Liver (tissue), 9 donors: Measurements from ENCODE around the gene SH3PXD2B. TPM values are rescaled to one million over a fixed set of nuclear protein-coding genes. Genes with fewer than 3 reads are reported as not detected.

Experiments
- DNase-seq: peaks from one replicate; pipeline ENCODE4 v3.0.0-alpha.2; 2017; ENCODE audit warnings: low spot score
- H3K27ac ChIP-seq, 2 donors: one replicate each; pipeline ENCODE4 v1.7.0; 2013; ENCODE audit warnings: inconsistent platforms in 2 of 2, low read length in 2 of 2, control low read depth in 1 of 2, low read depth in 1 of 2, mild to moderate bottlenecking in 1 of 2
- H3K27me3 ChIP-seq, 4 donors: one replicate each; pipeline versions ENCODE4 v1.6.1 to v1.7.0; 2013; ENCODE audit warnings: low read length in 3 of 4, inconsistent platforms in 1 of 4, mild to moderate bottlenecking in 1 of 4, moderate library complexity in 1 of 4; ENCODE audit not compliant: control insufficient read depth in 4 of 4, insufficient read depth in 4 of 4
- H3K36me3 ChIP-seq, 4 donors: one replicate each; pipeline versions ENCODE4 v1.6.1 to v1.7.0; 2013; ENCODE audit warnings: low read length in 3 of 4, mild to moderate bottlenecking in 3 of 4, low read depth in 1 of 4, moderate library complexity in 1 of 4; ENCODE audit not compliant: control insufficient read depth in 4 of 4, insufficient read depth in 3 of 4
- H3K4me1 ChIP-seq, 4 donors: one replicate each; pipeline versions ENCODE4 v1.6.1 to v1.7.0; 2013; ENCODE audit warnings: low read length in 3 of 4, mild to moderate bottlenecking in 3 of 4, moderate library complexity in 1 of 4; ENCODE audit not compliant: control insufficient read depth in 4 of 4, insufficient read depth in 4 of 4
- H3K4me3 ChIP-seq, 3 donors: one replicate each; pipeline versions ENCODE4 v1.6.1 to v1.7.0; 2013; ENCODE audit warnings: low read length in 3 of 3, control low read depth in 1 of 3, low read depth in 1 of 3, mild to moderate bottlenecking in 1 of 3
- H3K9ac ChIP-seq, 2 donors: one replicate each; pipeline ENCODE4 v1.7.0; 2013; ENCODE audit warnings: low read length in 2 of 2, mild to moderate bottlenecking in 2 of 2, moderate library complexity in 2 of 2, control low read depth in 1 of 2, low read depth in 1 of 2
- H3K9me3 ChIP-seq, 4 donors: one replicate each; pipeline versions ENCODE4 v1.6.1 to v1.7.0; 2013; ENCODE audit warnings: low read length in 3 of 4; ENCODE audit not compliant: control insufficient read depth in 4 of 4
- ATF3 ChIP-seq: IDR thresholded peaks from 2 replicates; pipeline ENCODE4 v1.6.1; 2016; ENCODE audit warnings: antibody characterized with exemption
- CTCF ChIP-seq: fragments of 150-350 bp; IDR thresholded peaks from 2 replicates; pipeline ENCODE4 v1.5.1; 2017; ENCODE audit warnings: improper control_type of control experiment, low read depth, low read length; ENCODE audit not compliant: missing input control
- EGR1 ChIP-seq, 2 donors: IDR thresholded peaks; 2 replicates each; pipeline ENCODE4 v1.6.1; 2016 to 2018; ENCODE audit warnings: antibody characterized with exemption in 2 of 2, low read depth in 2 of 2
- FOXA1 ChIP-seq: IDR thresholded peaks from 2 replicates; pipeline ENCODE4 v1.6.1; 2016; ENCODE audit warnings: antibody characterized with exemption
- FOXA2 ChIP-seq: IDR thresholded peaks from 2 replicates; pipeline ENCODE4 v1.6.1; 2016; ENCODE audit warnings: antibody characterized with exemption
- GABPA ChIP-seq, 2 donors: IDR thresholded peaks in 1 of 2; conservative IDR thresholded peaks in 1 of 2; 2 replicates each; pipeline ENCODE4 v1.6.1; 2016; ENCODE audit warnings: antibody characterized with exemption in 2 of 2, mild to moderate bottlenecking in 1 of 2, moderate library complexity in 1 of 2
- HNF4A ChIP-seq, 2 donors: conservative IDR thresholded peaks; 2 replicates each; pipeline ENCODE4 v1.6.1; 2016; ENCODE audit warnings: antibody characterized with exemption in 2 of 2, mild to moderate bottlenecking in 2 of 2
- HNF4G ChIP-seq: IDR thresholded peaks from 2 replicates; pipeline ENCODE4 v1.6.1; 2016; ENCODE audit warnings: antibody characterized with exemption
- JUND ChIP-seq, 2 donors: IDR thresholded peaks; 2 replicates each; pipeline ENCODE4 v1.6.1; 2016; ENCODE audit warnings: antibody characterized with exemption in 2 of 2
- MAX ChIP-seq: IDR thresholded peaks from 2 replicates; pipeline ENCODE4 v1.6.1; 2016; ENCODE audit warnings: antibody characterized with exemption
- NR2F2 ChIP-seq: IDR thresholded peaks from 2 replicates; pipeline ENCODE4 v1.6.1; 2016; ENCODE audit warnings: antibody characterized with exemption
- RAD21 ChIP-seq, 2 donors: IDR thresholded peaks; 2 replicates each; pipeline ENCODE4 v1.6.1; 2016; ENCODE audit warnings: antibody characterized with exemption in 2 of 2, mild to moderate bottlenecking in 2 of 2
- REST ChIP-seq: IDR thresholded peaks from 2 replicates; pipeline ENCODE4 v1.6.1; 2016; ENCODE audit warnings: antibody characterized with exemption, mild to moderate bottlenecking
- RXRA ChIP-seq, 2 donors: IDR thresholded peaks; 2 replicates each; pipeline ENCODE4 v1.6.1; 2017 to 2018; ENCODE audit warnings: antibody characterized with exemption in 2 of 2, mild to moderate bottlenecking in 1 of 2
- SP1 ChIP-seq: IDR thresholded peaks from 2 replicates; pipeline ENCODE4 v1.6.1; 2018; ENCODE audit warnings: antibody characterized with exemption, mild to moderate bottlenecking
- TAF1 ChIP-seq: conservative IDR thresholded peaks from 2 replicates; pipeline ENCODE4 v1.6.1; 2016; ENCODE audit warnings: antibody characterized with exemption, mild to moderate bottlenecking
- YY1 ChIP-seq: IDR thresholded peaks from 2 replicates; pipeline ENCODE4 v1.6.1; 2016; ENCODE audit warnings: antibody characterized with exemption, mild to moderate bottlenecking
- ZBTB33 ChIP-seq: IDR thresholded peaks from 2 replicates; pipeline ENCODE4 v1.6.1; 2016; ENCODE audit warnings: antibody characterized with exemption
- WGBS: extraction: QIAGEN DNeasy Blood & Tissue Kit; methylation state at CpG from one replicate; pipeline ENCODE4 v1.1.7; 2013; 5-methylcytosine and 5-hydroxymethylcytosine counted together
- polyA plus RNA-seq, 2 donors: library from polyadenylated mRNA; stranded (reverse) in 1 of 2; unstranded in 1 of 2; fragments of 200-250 nt in 1 of 2; fragments of >200 nt in 1 of 2; fragmentation: Nextera tagmentation in 1 of 2; extraction: Ambion mirVana in 1 of 2; gene quantifications; one replicate each; pipeline versions ENCODE4 v1.2.1 to v1.2.3, GENCODE V29; 2013 to 2015
- total RNA-seq, 2 donors: library from RNA; depleted of rRNA; stranded (reverse); fragments of >200 nt; gene quantifications; one replicate each; pipeline ENCODE4 v1.2.3, GENCODE V29; 2014
- donor health status: healthy.
- donor health status: healthy.
- donor health status: healthy.
- donor health status: healthy.
- donor health status: healthy.

Gene SH3PXD2B
- total and polyA plus RNA-seq, 4 donors, result 1.1 to 3.3 (median 2.2) TPM

- no peak for DNase-seq
- no peak for TF ChIP-seq NR2F2
- no peak for TF ChIP-seq RAD21 (IDR thresholded peaks at IDR 0.05)
- TF ChIP-seq MAX, result no peak
- no peak for TF ChIP-seq HNF4G
- no peak for TF ChIP-seq HNF4A (conservative IDR thresholded peaks at IDR 0.05)
- no peak for TF ChIP-seq SP1
- no peak for TF ChIP-seq TAF1
- TF ChIP-seq CTCF, result no peak
- TF ChIP-seq ATF3, result no peak
- TF ChIP-seq EGR1 (IDR thresholded peaks at IDR 0.05; ENCODE audit: low read depth in 2 of 2), result no peak
- TF ChIP-seq YY1, result no peak
- no peak for TF ChIP-seq JUND (IDR thresholded peaks at IDR 0.05)
- no peak for TF ChIP-seq GABPA (IDR thresholded peaks at IDR 0.05 in 1 of 2, conservative IDR thresholded peaks at IDR 0.05 in 1 of 2)
- TF ChIP-seq FOXA1, result no peak
- TF ChIP-seq FOXA2, result no peak
- no peak for TF ChIP-seq REST
- H3K36me3 ChIP-seq, result no peaks in the 10 kb centered on the region
- H3K27me3 ChIP-seq, result no peaks in the 10 kb centered on the region
- H3K9ac ChIP-seq, result no peak overlapping the region
- H3K9me3 ChIP-seq, result no peaks in the 10 kb centered on the region
- H3K27ac ChIP-seq, result no peak overlapping the region
- no peak overlapping the region for H3K4me3 ChIP-seq
- H3K4me1 ChIP-seq, result no peaks in the 10 kb centered on the region
- WGBS, result 94% methylated on average over 4 of the region's 4 CpGs
These were observed 49.6 kb downstream of the SH3PXD2B start for GRCh38 chr5:172404746-172405145.

GRCh38 chr5:172403817-172404216 lies 50.5 kb downstream of the SH3PXD2B start:
- Histone ChIP-seq H3K36me3 (no peaks in the 10 kb centered on the region), H3K4me1 (no peaks in the 10 kb centered on the region), H3K27me3 (no peaks in the 10 kb centered on the region), H3K9ac (no peak overlapping the region), H3K27ac (no peak overlapping the region), H3K4me3 (no peak overlapping the region), H3K9me3 (no peaks in the 10 kb centered on the region)
- DNase-seq, result no peak
- 90% methylated on average over 7 of the region's 7 CpGs for WGBS
- no peak for TF ChIP-seq FOXA2
- TF ChIP-seq FOXA1, result no peak
- no peak for TF ChIP-seq NR2F2
- no peak for TF ChIP-seq ZBTB33
- TF ChIP-seq ATF3, result no peak
- no peak for TF ChIP-seq TAF1
- TF ChIP-seq JUND (IDR thresholded peaks at IDR 0.05), result no peak
- TF ChIP-seq HNF4A (conservative IDR thresholded peaks at IDR 0.05), result no peak
- no peak for TF ChIP-seq CTCF
- no peak for TF ChIP-seq RAD21 (IDR thresholded peaks at IDR 0.05)
- TF ChIP-seq RXRA (IDR thresholded peaks at IDR 0.05), result no peak
- no peak for TF ChIP-seq SP1
- no peak for TF ChIP-seq GABPA (IDR thresholded peaks at IDR 0.05 in 1 of 2, conservative IDR thresholded peaks at IDR 0.05 in 1 of 2)
- TF ChIP-seq MAX, result no peak
